GM18499 (cell line): ENCODE data around the gene PACRG.

ENCODE experiments used
- ATAC-seq: cut with Tn5 transposase; IDR thresholded peaks from one replicate; pipeline ENCODE4 v1.9.1; 2021; ENCODE audit warnings: moderate number of reproducible peaks; ENCODE audit not compliant: insufficient read depth, unreplicated experiment

The PACRG gene

GRCh38 chr6:163290545-163291274, 562.9 kb downstream of the PACRG start:
- no peak for ATAC-seq

DNA sequence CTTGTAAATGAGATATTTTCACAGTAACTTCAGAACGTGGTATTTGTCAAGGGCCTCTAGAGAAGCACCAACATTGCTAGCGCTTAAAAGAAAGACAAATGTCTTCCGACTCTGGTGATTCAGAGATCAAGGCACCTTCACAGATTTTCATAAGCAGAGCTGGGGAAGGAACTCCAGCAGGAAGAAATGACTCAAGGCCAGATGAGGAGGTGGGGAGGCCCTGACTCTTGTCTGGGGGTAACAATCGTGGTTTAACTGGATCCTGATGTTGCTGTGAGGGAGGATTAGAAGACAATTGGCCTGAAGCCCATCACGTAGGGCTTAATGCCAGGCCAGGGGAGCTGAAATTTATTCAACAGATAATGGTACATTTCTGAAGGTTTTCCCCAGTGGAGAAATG, 563.8 kb downstream of the PACRG start:
- ATAC-seq = no peak

DNA sequence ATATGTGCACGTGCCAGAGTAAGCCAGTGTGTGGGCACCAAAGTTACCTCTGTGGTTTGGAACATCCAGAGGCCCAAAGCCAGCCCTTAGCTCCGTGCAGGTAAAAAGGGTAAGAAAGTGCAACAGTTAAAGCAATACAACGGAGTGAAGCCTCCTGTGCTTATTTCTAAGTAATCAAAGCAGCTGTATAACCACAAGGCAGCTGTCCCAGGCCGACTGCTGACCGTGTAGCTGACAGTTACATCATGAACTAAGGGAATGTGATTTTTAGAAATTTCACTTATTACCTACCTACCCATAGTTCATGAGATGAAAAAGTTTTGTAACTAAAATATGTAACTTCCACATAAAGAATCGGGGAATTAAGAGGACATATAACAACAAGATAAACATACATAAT, 565.5 kb downstream of the PACRG start:
- ATAC-seq = no peak

GRCh38 chr6:163294734-163295133, 567.0 kb downstream of the PACRG start:
- no peak for ATAC-seq

DNA sequence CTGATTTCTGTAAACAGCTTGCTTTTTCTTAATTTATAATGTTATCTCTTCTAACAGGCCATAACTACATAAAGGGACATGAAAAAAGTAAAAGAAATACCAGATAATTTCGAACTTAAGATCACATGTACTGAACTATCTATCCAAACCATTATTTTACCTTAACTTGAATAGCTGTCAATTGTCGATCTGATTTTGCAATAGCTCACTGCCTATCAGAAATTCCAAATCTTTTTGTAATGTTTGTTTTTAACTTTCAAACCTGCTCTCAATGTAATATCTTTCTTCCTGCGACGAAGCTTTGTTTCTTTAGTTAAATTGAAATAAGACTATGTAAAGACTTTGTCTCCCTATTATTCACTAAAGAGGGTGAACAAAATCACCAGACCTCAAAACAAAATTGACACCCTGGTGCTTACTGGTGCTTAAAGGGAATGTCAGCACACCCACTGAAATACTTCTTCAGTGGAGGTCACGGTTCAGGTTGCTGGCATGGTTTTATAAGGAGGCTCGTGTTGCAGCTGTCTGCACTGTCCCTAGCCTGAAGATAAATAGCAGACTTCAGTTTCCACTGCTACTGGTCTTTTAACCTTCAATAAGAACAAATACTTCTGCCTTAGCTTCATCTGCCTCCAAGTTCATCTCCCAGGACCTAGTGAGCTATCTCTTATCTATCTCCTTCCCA, 569.2 kb downstream of the PACRG start:
- no peak for ATAC-seq

DNA sequence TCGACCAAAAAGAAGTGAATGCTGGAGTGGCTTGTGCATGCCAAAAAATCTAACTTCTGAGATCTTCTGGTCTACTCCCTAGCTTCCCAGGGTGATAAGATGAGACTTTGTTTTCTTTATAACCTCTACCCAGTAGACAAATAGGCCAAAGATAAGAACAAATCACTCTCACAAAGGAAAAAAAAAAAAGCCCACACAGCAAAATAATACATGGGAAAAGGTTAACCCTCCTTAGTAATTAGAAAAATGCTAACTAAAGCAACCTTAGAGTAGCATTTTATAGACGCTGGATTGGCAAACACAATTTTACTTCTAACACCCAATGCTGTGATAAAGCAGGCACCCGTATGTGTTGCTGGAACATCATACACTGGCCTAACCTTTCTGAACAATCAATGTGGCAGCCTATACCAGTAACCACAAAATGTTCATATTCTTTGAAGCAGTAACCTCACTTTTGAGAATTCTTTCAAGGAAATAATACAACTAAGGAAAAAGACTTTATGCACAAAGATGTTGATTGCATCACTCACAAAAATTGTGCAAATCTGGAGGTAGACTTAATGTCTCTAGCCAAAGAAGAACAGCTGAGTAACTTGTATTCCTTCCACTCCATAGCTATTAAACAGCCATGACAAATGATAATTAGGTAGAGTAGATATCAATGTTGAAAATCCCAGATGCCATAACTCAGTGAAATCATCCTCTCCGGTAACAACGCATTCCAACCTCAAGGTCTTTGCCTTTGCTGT, 570.5 kb downstream of the PACRG start:
- no peak for ATAC-seq

DNA sequence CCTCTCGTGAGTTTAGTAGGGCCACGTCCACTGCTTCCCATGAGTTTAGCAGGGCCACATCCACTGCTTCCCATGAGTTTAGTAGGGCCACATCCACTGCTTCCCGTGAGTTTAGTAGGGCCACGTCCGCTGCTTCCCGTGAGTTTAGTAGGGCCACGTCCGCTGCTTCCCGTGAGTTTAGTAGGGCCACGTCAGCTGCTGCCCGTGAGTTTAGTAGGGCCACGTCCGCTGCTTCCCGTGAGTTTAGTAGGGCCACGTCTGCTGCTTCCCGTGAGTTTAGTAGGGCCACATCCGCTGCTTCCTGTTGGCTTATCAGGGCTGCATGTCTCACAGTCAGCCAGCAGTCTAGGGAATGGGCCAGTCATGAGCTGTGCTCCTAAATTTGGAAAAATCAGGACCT, 573.1 kb downstream of the PACRG start:
- ATAC-seq = no peak

GRCh38 chr6:163301726-163302635, 574.2 kb downstream of the PACRG start:
- ATAC-seq = no peak

DNA sequence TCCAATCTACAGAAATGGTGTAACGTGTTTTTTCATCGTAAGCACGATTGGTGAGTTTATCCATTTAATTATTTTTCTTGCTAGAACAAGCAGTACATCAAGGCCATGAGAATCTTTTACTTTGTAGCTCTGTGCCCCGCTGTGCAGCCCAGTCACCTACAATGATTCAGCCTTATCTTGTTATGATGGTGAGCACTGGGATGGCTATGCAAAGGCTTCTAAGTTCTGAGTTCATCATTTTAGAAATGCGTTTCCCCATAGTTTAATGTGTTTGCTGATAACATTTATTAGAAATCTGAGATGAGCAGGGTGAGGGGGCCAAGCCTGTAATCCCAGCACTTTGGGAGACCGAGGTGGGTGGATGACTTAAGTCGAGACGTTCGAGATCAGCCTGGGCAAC, 575.0 kb downstream of the PACRG start:
- ATAC-seq = no peak

- no peak for ATAC-seq
Measured at GRCh38 chr6:163306000-163306399, 578.2 kb downstream of the PACRG start.

- ATAC-seq = no peak
Measured at GRCh38 chr6:163308629-163309440, 581.1 kb downstream of the PACRG start.

DNA sequence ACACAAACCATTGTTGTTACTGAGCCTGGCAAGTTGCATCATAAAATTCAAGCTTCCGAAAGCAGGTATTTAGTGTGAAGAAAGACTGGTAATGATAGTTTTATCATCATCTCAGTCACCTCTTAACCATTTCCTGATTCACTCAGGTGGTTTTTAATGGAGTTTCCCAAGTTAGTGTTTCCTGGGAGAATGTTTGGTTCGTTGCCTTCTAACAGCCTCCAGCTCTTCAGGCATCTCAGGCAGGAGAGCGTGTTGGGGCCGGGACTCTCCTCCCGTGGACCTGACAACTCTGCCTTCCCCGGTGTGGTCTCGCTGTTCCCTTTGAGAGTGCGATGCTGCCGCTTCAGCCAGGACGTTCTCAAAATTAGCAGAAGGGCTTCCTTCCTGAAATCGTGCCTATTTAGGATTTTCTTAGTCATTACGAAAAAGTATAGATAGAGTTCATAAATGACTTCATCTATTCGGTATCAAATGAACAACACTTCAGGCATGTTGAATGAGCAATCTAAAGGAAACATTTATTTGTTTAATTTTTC, 581.8 kb downstream of the PACRG start:
- ATAC-seq = no peak

GRCh38 chr6:163310096-163310972, 582.6 kb downstream of the PACRG start:
- no peak for ATAC-seq

DNA sequence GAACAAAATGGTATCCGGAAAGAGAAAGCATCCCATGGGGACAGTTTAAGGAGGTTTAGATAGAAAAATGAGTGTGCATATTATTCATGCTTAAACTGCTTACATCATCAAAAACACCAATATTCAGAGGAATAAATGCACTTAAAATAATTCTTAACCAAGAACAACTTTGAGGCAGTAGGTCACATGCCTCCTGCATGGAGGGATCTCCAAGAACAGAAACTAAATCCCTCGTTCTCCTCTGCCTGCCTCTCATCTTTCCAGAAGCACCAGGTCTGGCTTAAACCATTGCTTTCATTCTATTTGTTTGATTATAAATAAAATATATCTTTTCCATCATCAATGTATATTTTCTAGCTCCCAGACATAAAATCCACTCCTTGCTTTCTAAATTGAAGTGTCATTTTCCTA, 583.2 kb downstream of the PACRG start:
- no peak for ATAC-seq

GRCh38 chr6:163311830-163312229, 584.1 kb downstream of the PACRG start:
- ATAC-seq = no peak

- no peak for ATAC-seq
Measured at GRCh38 chr6:163313566-163313965, 585.8 kb downstream of the PACRG start.

DNA sequence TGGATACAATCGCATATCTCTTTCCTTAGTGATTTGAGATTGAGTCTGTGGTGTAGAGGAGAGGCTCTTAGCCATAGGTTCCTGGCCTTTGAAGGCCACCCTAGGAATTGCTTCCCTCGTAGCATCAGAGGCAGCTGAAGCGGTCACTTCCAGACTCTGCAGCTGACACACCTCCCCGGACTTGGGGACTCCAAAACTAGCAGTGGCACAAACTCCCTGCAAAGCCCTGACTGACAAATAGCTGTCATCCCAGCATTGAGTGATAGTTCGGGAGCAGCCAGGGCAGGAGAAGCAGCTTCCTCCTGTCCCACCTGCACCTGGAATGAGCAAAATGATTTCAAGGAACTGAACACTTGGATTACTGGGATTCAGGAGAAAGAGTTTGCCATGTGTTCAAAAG, 586.2 kb downstream of the PACRG start:
- no peak for ATAC-seq

DNA sequence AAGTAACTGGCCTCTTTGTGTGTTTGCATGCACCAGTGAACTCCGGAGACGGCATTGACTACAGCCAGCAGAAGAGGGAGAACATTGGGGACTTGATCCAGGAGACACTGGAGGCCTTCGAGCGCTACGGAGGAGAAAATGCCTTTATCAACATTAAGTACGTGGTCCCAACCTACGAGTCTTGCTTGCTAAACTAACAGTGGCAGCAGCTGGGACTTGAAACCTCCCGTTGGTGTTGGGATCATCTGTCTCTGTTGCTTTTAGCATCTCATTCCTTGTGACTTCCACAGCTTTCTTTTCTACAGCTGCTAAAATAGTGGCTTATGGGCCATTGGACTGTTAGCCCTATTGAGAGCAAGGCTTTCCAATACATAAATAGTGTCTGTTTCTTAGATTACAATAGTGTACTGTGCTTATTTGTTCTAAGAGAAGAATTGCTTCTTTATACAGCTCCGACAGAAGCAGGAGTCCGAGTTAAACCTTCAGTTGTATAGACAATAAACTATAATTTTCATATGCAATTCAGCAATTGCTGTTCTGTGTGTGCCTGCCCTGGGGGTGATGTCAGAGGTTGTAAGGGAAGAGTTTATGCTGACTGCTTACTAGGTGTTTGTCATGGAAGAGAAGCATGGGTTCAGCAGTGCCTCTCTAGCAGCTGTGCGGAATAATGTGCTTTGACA, 587.2 kb downstream of the PACRG start:
- ATAC-seq = no peak
